Panc1 (cell line): Measurements from ENCODE around the gene RMP24.

Source experiments
- ATAC-seq: fragments of 200-7000 bp; cut with Tn5 transposase; 2 replicates; pipeline ENCODE4 v1.9.1; 2020; ENCODE audit warnings: mild to moderate bottlenecking, moderate library complexity
- BruUV-seq: library from RNA; stranded (reverse); fragments of 400-500 nt; replicated peaks from 2 replicates; lab custom pipeline; 2021; lab: Mats Ljungman, UMichigan
- CTCF ChIA-PET: fragments of 300-600 bp; sonication (Branson Sonifier 250); formaldehyde crosslinking; loops from one replicate; lab custom pipeline; 2022; ENCODE audit warnings: antibody characterized with exemption; lab: Charles Lee
- POLR2A ChIA-PET: fragments of 300-600 bp; sonication (Branson Sonifier 250); formaldehyde crosslinking; loops from one replicate; lab custom pipeline; 2022; ENCODE audit warnings: antibody characterized with exemption; lab: Charles Lee
- DNase-seq: peaks from one replicate; pipeline ENCODE4 v3.0.0-alpha.2; 2010; ENCODE audit warnings: low read depth, low spot score
- H3K27ac ChIP-seq: 2 replicates; pipeline ENCODE4 v1.5.1; 2011; ENCODE audit warnings: mild to moderate bottlenecking, low read length, inconsistent platforms
- H3K27me3 ChIP-seq: fragments of 200-500 bp; sonication (Bioruptor generic); 2 replicates; pipeline ENCODE4 v1.6.0; 2014; ENCODE audit warnings: low read length, inconsistent platforms; ENCODE audit not compliant: control insufficient read depth, insufficient read depth
- H3K36me3 ChIP-seq: fragments of 200-500 bp; sonication (Bioruptor generic); 2 replicates; pipeline ENCODE4 v1.5.1; 2014; ENCODE audit warnings: inconsistent platforms, mild to moderate bottlenecking, low read length, moderate library complexity; ENCODE audit not compliant: control insufficient read depth, insufficient read depth
- H3K4me1 ChIP-seq: 2 replicates; pipeline ENCODE4 v1.5.1; 2011; ENCODE audit warnings: inconsistent platforms, mild to moderate bottlenecking, low read length, moderate library complexity; ENCODE audit not compliant: control insufficient read depth, insufficient read depth
- H3K4me3 ChIP-seq, 2 experiments: 2 replicates each; pipeline ENCODE4 v1.5.1; 2011 to 2012; ENCODE audit warnings: low read depth in 2 of 2, low read length in 2 of 2, mild to moderate bottlenecking in 2 of 2, inconsistent platforms in 1 of 2, moderate library complexity in 1 of 2
- H3K9me3 ChIP-seq: fragments of 200-500 bp; sonication (Bioruptor generic); 2 replicates; pipeline ENCODE4 v1.5.1; 2014; ENCODE audit warnings: low read depth, mild to moderate bottlenecking, inconsistent platforms, low read length, moderate library complexity; ENCODE audit not compliant: control insufficient read depth, insufficient read depth
- CTCF ChIP-seq: fragments of 450-650 bp; IDR thresholded peaks from 2 replicates; pipeline ENCODE4 v1.5.1; 2017; ENCODE audit warnings: mild to moderate bottlenecking
- POLR2AphosphoS5 ChIP-seq: IDR thresholded peaks from 2 replicates; pipeline ENCODE4 v1.6.1; 2012; ENCODE audit warnings: mild to moderate bottlenecking, low read depth, low read length, moderate library complexity
- REST ChIP-seq, 2 experiments: IDR thresholded peaks; 2 replicates each; pipeline ENCODE4 v1.6.1; 2011 to 2012; ENCODE audit warnings: low read depth in 2 of 2, control low read depth in 1 of 2, low read length in 1 of 2, mild to moderate bottlenecking in 1 of 2, moderate library complexity in 1 of 2; ENCODE audit not compliant: insufficient read depth in 1 of 2
- SIN3A ChIP-seq: IDR thresholded peaks from 2 replicates; pipeline ENCODE4 v1.6.1; 2012; ENCODE audit warnings: low read depth, mild to moderate bottlenecking, low read length, moderate library complexity, borderline replicate concordance; ENCODE audit not compliant: insufficient read depth
- TCF7L2 ChIP-seq: IDR thresholded peaks from 2 replicates; pipeline ENCODE4 v1.6.1; 2011; ENCODE audit warnings: mild to moderate bottlenecking, low read depth, low read length, inconsistent platforms
- in situ Hi-C: cut with HindIII; loops from 2 replicates; pipeline ENCODE4 v1.10.0; 2016; ENCODE audit warnings: low sequenced_read_pairs, low pct_unique_long_range_greater_than_20kb
- intact Hi-C: fragments of 100-400 bp; cut with micrococcal nuclease; formaldehyde crosslinking; loops from one replicate; pipeline ENCODE4 v1.10.0; 2022; ENCODE audit not compliant: unreplicated experiment

Gene RMP24

DNA sequence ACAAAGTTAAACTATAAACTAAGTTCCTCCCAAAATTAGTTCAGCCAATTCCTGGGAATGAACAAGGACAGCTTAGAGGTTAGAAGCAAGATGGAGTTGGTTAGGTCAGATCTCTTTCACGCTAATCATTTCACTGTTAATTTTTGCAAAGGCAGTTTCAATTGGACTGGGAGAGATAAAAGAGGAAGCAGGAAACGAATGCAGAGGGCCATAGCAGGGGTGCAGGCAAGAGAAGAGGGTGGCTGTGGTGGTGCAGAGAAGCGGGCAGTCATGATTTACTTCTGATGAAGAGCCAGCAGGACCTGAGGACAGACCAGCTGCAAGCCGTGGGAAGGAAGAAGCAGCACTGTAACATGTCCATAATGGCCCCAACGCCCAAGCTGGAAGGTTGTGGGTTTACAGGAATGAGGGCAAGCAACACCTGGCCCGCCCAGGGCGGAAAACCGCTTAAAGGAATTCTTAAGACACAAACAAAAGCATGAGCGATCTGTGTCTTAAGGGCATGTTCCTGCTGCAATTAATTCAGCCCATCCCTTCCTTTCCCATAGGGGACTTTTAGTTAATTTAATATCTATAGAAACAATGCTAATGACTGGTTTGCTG lies 4.1 kb upstream of the RMP24 start:
- in situ Hi-C loops: no loop called here
- BruUV-seq: no TSS peak
- Histone ChIP-seq H3K4me3 (no peak overlapping the region), H3K36me3 (peaks cover 11% of the 10 kb centered on the region; the same call in 1 of the 2 replicates), H3K27me3 (no peaks in the 10 kb centered on the region), H3K9me3 (no peaks in the 10 kb centered on the region), H3K27ac (no peak overlapping the region), H3K4me1 (peaks cover under 1% of the 10 kb centered on the region)
- intact Hi-C loops: no loop called here
- ATAC-seq (no peak), DNase-seq (no peak)
- no peak for TF ChIP-seq TCF7L2
- no peak for TF ChIP-seq SIN3A
- TF ChIP-seq CTCF: no peak
- no peak for TF ChIP-seq POLR2AphosphoS5
- no peak for TF ChIP-seq REST (IDR thresholded peaks at IDR 0.05; ENCODE audit: insufficient read depth in 1 of 2, low read depth in 2 of 2, low read length in 1 of 2)
- ChIA-PET CTCF (no interaction called here), POLR2A (no interaction called here)

DNA sequence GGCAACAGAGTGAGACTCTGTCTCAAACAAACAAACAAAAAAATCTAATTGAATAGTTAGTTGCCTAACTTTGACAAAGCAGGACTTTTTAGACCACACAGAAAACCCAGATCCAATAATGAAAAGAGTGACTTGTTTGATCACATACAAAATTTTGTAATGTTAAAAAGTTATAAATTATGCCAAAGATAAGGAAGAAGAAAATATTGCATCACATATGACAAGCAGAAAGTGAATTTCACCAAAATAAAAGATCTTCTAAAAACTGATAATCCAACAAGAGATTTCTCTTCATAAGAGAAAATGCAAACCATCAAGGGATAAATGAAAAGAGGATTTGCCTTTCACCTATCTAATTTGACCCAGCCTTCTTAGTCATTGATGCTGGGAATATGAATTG lies 2.8 kb upstream of the RMP24 start:
- peaks cover 13% of the 10 kb centered on the region; the same call in 1 of the 2 replicates for H3K36me3 ChIP-seq
- peak overlapping the region; percentile 44; the same call in 1 of the 2 replicates for H3K27ac ChIP-seq
- ATAC-seq (no peak), DNase-seq (no peak)
- H3K4me3 ChIP-seq: no peak overlapping the region
- ChIA-PET POLR2A (no interaction called here), CTCF (no interaction called here)
- no TSS peak for BruUV-seq
- in situ Hi-C loops (no loop called here), intact Hi-C loops (no loop called here)
- no peak for TF ChIP-seq SIN3A
- TF ChIP-seq POLR2AphosphoS5: no peak
- no peak for TF ChIP-seq REST (IDR thresholded peaks at IDR 0.05; ENCODE audit: insufficient read depth in 1 of 2, low read depth in 2 of 2, low read length in 1 of 2)
- TF ChIP-seq CTCF: no peak
- no peak for TF ChIP-seq TCF7L2
- no peaks in the 10 kb centered on the region for H3K9me3 ChIP-seq
- H3K4me1 ChIP-seq: peaks cover 11% of the 10 kb centered on the region
- H3K27me3 ChIP-seq: no peaks in the 10 kb centered on the region
